GM18498 (cell line): ENCODE measurements around the gene TEX22.

Source experiments
- ATAC-seq: cut with Tn5 transposase; IDR thresholded peaks from one replicate; pipeline ENCODE4 v1.9.1; 2021; ENCODE audit warnings: mild to moderate bottlenecking, moderate library complexity; ENCODE audit not compliant: unreplicated experiment

TEX22 gene

DNA sequence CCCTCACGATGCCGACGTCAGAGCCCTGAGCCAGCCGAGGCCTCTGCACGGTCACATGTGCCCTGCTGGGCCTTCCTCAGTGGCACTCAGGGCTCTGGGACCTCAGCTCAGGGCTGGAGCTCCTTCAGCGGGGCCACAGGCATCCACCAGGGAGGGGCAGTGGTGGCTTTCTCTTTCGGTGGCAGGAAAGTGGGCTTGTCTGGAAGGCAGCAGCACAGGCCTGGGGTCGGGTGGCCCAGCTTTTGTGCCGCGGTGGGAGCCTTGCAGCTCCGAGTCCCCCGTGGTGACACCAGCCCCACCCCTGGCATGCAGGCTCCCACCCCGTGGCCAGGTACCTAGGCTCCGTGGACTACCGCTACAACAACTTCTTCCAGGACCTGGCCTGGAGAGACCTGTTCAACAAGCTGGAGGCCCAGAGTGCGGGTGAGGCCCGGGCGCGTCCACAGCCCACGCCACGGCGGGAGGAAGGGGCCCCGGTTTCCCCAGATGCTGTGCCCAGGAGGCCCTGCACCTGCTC, 14.2 kb upstream of the TEX22 start:
- ATAC-seq = no peak

DNA sequence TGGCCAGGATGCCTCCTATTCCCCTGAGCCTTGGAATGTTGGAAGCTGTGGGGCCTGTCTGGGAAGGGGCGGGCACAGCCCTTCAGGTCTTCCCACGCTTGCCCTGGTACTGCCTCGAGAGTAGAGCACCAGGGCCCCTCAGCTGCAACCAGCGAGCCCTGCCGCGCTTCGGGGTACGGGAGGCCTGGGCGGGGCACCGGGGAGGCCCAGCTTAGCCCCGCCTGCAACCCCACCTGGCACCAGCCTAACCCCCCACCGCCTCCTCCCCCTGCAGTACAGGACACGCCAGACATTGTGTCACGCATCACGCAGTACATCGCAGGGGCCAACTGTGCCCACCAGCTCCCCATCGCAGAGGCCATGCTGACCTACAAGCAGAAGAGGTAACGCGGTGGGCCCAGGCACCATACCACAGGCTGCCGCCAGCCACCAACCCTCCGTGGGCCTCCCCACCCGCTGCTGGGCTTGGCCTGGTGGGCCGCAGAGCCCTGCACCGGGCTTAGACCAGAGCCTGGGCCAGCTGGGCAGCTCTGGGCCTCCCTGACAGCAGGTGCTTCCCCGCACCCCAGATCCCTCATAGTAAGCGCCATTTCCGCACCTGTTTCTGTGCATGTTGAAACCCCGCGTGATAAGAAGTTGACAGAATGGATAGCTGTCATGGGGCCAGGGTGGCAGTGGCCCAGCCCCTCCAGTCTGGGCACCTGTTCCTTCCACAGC, 13.6 kb upstream of the TEX22 start:
- no peak for ATAC-seq

DNA sequence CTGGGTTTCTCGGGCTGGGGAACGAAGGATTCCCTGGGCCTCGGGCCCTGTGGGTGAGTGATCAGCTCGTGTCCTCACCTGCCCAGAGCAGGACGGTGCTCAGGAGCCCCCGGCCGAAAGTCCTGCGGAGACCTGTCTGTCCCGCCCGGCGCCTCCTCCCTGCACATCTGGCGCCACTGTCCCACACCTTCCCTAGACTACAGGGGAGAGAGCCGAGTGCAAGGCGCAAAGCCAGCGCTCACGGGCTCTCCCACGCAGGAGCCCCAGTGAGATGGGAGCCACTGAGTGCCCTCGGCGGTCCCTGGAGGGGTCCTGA, 13.1 kb upstream of the TEX22 start:
- no peak for ATAC-seq

DNA sequence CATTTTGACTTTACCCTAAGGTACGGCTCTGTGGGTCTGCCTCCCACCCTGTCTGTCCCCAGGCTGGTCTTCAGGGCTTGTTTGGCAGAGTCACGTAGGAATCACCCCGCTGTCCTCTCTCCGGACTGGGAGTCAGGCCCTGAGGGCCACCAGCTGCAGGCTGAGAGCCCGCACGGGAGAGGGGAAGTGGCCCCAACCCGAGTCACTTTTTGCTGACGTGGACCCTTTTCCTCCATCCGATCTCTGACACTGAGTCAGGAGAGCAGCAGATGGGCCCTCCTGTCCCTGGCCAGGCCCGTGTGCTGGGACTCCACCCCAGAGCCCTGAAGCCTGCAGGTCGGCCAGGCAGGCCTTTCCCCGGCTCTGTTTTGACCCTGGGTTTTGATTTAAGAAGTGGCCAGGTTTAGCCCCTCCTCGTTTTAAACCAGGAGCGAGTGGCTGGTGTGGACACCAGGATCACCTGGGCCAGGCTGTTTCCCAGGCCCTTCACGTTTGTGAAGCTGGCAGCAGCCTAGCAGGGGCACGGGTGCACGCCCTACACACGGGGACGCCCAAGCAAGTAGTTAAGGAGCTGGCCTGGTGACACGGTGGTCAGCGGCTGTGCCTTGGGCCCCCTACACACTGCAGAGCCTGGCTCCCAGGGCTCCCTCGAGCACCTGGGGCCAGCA, 12.5 kb upstream of the TEX22 start:
- ATAC-seq = no peak

DNA sequence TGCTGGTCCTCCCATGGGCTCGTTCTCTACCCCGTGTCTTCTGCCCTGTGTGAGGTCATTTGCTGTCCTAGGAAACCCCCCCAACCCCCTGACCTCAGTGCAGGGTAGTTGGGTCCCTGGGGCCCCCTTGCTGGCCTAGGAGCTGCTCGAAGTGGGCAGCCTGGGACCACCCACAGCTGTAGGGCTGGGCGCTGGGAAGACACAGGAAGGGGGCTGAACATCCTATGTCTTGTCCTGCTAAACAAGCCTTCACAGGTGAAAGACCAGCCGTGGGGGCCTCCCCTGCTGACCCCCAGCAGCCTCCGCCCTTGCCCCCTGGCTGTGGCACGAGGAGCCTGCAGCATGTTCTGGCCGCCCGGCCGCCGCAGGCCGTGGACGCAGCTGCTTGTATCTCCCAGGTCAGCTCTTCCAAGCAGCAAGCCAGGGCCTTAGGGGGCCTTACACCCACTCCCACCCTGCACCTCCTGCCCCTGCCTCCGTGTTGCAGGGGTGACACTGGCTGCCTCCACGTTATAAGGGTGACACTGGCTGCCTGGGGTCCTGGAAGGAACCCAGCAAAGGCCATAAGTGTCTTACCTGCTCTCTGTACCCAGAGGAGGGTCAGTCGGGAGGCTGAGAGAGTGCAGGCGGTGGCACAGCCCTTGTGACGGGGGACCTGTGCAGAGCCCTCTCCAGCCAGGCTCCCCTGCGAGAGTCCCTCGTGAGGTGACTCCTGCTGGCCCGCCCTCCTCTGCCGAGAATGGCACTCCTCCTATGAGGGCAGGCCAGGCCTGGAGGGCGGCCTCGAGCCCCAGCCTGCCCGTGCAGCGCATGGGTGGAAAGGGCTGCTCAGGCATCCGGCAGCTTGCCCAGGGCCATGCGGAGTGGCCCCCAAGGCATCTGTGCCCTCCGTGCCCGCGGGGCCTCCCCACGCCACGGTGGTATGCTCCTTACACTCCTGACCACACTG, 11.5 kb upstream of the TEX22 start:
- ATAC-seq = no peak

DNA sequence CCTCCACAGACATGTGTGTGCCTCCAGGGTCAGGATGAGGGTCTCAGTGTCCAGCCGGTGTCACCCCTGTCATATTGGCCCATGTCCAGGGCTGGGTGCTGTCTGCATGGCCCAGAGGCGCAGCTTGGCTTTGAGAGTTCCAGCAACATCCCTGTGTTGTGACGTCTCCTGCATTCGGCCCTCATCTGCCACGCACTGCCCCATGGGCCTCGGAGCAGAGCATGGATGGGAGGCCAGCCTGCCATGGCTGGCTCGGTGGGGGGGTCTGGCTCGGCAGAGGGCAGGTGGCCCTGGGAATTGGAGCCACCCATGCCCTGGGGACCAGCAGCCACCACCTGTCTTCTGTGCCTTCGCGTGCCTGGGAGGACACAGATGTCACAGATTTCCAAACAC, 10.8 kb upstream of the TEX22 start:
- no peak for ATAC-seq

DNA sequence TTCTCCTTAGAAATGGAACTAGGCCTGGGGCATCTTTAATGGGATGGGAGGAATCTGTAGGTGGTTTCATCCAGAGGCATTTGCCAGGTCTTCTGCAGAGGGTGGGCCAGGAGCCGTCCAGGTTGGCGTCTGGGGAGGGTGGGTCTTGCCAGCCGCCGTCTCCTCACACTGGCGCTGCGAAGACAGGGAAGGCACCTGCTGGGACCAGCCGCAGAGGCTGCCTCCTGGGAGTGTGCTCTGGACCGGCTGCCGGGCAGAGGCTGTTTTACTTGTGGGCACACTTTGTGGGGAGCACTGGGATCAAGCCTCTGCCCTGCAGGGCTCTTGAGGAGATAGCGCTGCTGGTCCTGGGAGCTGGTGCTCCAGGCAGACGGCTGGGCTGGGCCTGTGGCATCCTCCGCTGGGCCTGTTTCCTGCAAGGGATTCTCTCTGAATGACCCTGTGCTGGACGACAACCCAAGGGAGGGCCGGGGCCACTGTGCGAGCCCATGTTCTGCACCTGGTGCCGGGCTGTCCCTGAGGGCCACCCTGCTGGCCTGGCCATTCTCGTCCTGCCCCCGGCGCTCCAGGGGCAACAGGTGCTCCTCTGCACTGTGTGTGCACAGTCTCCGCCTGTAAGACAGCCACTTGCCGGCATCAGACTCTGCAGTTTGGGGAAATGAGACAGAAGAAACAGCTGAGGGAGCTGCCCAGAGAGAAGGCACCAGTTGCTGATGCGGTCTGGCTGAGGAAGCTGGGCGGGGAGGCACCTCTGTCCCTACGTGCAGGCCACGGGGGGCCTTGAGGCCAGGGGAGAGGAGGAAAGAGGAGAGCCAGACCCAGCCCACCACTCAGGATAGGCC, 10.0 kb upstream of the TEX22 start:
- ATAC-seq = no peak

DNA sequence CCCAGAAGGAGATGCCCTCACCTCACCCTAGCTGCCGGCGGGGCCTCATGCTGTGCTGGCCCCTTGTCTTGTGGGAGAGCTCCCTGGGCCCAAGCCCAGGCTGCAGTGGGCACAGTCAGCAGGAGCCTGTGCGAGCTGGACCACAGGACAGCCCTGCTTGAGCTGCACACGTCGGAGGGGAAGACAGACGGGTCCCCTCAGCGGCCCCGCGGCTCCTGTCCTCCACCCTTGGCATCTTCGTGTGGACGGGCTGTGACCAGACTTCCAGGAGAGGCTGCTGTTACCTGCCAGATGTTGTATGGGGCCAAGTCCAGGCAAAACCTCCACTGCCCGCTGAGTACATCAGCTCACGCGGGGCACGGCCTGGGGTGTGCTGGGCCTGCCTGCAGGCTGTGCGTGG, 9.4 kb upstream of the TEX22 start:
- no peak for ATAC-seq

DNA sequence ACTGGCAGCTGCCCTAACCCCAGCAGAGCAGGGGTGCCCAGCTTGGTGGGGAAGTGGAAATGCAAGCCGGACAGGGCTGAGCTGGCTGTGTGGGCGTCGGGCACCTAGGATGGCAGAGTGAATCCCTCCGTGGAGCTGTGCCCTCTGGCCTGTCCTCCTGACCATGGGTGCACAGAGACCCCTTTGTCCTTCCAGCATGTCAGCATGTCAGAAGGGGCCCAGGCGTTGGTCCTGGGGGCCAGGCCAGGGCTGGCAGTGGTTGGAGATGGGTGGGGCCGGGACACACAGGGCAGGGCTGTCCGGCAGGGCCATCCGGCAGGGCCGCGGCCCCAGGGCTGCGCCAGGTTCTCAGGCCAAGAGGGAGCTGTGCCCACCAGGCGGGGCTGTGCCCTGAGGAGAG, 8.8 kb upstream of the TEX22 start:
- ATAC-seq = no peak

DNA sequence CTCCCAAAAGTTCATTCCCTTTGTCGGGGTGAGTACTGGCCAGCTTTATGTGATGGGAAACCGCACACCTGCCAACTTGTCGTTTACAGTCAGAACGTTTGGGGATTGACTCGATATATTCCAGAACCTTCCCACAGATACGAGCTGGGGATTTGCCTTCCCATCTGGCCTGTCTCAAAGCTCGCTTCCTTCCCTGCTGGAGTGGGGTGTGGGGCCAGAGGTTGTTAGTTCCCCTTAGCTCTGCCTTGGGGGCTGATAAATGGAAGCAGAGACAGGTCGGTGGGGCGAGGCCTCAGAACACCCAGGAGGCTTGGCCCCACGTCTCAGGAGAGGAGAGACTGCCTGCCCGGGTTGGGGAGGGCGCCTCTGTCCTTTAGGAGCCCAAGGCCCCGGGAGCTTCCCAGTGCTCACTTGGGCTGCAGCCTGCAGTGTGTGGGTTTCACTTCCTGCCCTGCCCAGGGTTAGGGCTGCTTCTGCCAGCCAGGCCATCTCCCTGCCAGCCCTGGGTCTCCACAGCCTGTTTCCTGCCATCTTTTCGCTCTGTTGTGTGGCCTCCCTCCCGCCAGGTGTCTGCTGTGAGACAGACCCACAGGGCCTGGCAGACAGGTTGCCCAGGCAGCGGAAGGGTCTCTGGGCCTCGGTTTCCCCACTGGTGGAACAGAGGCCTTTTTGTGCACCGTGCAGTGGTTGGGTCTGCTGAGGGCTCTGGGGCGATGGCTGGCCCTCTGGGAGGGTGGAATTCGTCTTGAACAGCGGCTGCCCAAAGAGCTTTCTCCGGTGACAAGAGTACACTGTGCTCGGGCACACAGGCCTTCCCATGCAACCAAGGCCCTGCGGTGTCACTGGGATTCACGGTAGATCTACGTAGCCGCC, 8.1 kb upstream of the TEX22 start:
- ATAC-seq = no peak

DNA sequence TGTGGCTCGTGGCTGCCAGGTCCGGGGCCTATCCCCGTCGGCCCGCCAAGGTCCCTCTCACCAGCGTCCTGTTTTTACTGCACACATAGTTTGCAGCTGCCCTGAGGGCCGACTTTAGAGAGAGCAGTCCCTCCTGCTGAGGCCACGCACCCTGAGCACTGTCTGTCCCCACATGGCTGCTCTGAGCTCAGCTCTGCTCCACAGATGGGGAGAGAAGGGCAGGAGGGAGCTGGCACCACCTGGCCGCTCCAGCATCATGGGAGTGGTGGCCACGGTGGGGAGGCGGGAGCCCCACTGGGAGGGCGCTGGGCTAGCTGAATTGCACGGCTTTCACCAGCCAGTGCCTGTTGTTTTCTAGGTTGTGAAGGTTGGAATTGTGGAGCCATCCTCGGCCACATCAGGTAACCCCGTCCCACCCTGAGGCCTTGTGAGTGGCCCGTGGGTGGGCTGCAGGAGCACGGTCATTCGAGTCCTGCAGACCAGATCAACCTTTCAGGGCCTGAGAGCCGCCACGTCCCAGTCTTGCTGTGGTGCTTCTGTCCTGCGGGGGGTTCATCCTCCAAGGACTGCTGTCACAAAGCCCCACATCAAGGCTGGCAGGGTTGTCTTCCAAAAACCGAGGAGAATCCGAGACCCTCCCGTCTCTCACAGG, 7.4 kb upstream of the TEX22 start:
- ATAC-seq = no peak

DNA sequence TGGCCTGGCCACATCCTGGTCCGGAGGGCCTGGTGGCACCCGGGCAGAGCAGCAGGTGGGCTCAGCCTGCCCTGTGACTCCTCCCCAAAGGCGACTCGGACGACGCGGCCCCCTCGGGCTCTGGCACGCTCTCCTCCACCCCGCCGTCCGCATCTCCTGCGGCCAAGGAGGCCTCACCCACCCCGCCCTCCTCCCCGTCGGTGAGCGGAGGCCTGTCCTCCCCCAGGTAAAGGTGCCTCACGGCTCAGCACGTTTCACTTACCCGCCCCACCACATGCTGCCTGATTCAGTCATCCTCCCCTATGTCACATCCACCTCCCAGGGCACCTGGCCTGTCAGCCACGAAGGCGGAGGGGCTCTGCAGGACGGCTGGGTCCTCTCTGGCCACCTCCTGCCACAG, 6.8 kb upstream of the TEX22 start:
- ATAC-seq = no peak

DNA sequence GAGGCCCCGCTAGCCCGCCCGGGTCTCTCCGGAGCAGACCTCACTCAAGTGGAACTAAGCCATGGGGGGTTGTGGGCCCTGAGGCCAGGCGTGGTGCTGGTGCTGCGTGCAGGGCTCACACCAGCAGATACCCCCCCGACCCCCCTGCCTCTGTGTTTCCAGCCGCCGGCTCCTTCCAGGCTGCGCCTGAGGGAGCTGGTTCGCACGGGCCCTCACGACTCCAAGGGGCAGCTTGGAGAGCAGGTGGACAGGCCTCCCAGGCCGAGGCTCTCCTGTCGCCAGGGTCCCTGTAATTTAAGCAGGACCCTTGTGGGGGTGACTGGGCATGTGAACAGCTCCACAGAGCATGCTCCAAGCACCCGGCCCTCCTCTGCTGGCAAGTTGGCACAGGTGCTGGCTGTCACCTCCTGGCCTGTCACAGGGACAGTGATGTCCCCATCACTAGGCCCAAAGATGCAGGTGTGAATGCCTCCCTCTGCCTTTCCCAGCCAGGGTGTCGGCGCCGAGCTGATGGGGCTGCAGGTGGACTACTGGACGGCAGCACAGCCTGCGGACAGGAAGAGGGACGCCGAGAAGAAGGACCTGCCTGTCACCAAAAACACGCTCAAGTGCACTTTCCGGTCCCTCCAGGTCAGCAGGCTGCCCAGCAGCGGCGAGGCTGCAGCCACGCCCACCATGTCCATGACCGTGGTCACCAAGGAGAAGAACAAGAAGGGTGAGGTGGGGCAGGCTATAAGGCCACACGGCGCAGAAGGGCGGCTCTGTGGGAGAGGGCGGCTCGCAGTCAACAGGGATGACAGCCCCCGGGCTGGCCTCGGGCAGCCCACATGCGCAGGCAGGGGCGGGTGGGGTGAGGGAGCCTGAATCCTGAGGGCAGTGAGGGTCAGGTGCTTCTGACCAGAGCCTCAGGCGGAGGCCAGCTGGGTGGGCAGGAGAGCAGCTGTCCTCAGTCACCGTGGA, 5.9 kb upstream of the TEX22 start:
- no peak for ATAC-seq

DNA sequence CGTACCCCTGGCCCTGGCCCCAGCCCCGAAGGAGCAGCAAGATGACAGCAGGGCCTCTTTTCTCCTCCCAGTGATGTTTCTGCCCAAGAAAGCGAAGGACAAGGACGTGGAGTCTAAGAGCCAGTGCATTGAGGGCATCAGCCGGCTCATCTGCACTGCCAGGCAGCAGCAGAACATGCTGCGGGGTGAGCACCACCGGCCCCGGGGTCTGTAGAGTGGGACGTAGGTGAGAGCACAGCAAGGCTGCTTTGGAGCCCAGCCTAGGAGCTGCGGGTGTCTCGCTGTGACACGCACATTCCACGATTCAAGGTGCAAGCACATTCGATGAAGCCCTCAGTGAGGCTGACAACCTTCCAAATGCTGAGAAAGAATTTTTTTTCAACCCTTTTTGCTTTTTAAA, 5.2 kb upstream of the TEX22 start:
- ATAC-seq = no peak

DNA sequence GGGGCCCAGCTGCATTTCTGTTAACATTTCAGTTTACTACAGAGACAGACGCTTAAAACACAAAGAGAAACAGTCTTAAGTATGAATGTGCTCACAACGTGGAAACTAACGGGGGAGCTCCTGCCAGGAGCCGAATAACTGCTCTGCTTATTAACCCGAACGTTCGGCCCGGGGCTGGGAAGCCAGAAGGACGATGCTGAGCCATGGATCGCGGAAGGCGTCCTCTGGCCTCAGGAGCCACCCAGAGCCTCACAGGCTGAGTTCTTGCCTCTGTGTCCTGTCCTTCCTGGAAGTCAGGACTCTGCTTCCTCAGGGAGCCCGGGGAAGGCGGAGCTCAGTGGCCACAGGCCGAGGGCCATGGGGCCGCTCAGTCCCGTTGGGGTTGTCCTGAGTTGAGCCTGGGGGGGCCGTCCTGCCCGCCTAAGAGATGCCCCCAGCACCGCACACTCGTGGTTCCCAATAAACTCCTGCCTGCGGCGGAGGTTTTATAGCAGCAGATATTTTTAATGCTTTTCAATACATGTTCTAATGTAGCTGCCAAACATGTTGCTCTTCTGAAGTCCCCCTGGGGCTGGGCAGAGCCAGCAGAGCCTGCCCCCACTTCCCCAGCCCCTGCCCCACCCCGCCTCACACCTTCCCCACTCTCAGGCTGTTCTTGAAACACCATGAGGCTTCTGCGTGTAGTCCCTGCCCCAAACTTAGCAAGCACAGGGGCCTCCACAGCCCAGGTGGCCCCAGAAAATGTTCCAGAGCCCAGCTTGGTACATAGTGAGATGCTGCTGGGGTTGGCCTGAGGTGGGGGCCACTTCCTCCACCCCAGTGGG, 3.4 kb upstream of the TEX22 start:
- no peak for ATAC-seq

DNA sequence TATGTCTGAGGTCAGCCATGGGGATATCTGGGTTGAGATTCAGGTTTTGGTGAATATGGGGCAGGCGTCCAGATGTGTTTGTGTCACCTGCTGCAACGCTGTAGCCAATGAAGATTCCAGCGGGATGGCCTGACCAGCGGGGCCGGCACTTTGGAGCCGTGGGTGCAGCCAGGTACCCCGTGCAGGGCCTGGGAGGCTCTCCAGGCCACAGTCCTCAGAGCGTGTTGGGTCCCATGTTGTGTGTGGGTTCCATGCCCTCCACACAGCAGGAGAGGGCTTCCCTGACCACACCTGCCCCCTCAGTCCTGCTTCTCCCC, 2.8 kb upstream of the TEX22 start:
- no peak for ATAC-seq

DNA sequence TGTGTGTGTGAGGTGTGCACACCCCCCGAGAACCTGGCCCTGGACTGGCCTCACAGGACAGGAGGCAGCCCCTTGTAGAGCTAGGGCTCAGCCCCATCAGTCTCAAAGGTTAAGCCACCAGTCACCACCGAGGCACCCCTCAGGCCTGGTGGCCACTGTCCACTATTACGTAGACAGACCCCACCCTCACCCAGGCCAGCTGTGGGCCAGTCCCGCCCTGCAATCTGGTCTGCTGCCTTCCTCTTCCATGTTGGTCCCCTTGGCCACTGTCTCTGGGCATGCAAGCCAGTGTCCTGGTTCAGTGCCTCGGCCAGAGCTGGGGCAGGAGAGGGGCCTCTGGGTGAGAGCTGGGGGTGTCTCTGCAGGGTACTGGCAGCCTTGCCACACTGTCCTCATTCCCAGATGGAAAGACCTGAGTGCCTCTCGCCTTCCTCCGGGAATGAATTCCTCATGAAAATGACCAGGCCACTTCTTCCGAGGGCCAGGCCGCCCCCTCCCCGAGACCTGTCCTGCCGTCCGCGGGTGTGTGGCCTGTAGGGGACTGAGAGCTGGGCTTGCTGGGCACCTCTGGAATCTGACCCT, 897 bp upstream of the TEX22 start:
- no peak for ATAC-seq
